Lower lobe of right lung (tissue), 2 donors: ENCODE measurements around the gene RNASE7. TPM values are rescaled to one million over a fixed set of nuclear protein-coding genes. Genes with fewer than 3 reads are reported as not detected.

ENCODE experiments used
- ATAC-seq, 2 donors: fragments of 200-7000 bp; cut with Tn5 transposase; one replicate each; pipeline ENCODE4 v1.9.1; 2020 to 2022; ENCODE audit warnings: mild to moderate bottlenecking in 2 of 2, moderate library complexity in 2 of 2
- DNase-seq: peaks from one replicate; pipeline ENCODE4 v3.0.0-alpha.2; 2020
- H3K27ac ChIP-seq: fragments of 200-600 bp; one replicate; pipeline ENCODE4 v1.8.0; 2022
- H3K27me3 ChIP-seq: fragments of 200-600 bp; one replicate; pipeline ENCODE4 v1.8.0; 2022; ENCODE audit warnings: low read depth
- H3K36me3 ChIP-seq: fragments of 200-600 bp; one replicate; pipeline ENCODE4 v1.8.0; 2022; ENCODE audit warnings: mild to moderate bottlenecking
- H3K4me1 ChIP-seq: fragments of 200-600 bp; one replicate; pipeline ENCODE4 v1.8.0; 2022
- H3K4me3 ChIP-seq: fragments of 200-600 bp; one replicate; pipeline ENCODE4 v1.8.0; 2022; ENCODE audit warnings: mild to moderate bottlenecking
- H3K9me3 ChIP-seq: fragments of 200-600 bp; one replicate; pipeline ENCODE4 v1.8.0; 2022
- CTCF ChIP-seq: fragments of 200-600 bp; IDR thresholded peaks from one replicate; pipeline ENCODE4 v1.8.0; 2022; ENCODE audit warnings: antibody characterized with exemption, mild to moderate bottlenecking
- intact Hi-C: fragments of 100-400 bp; cut with DNase I; formaldehyde crosslinking; loops from one replicate; pipeline ENCODE4 v1.11.0; 2022
- total RNA-seq: library from RNA; stranded (reverse); fragmentation: NEBNext Ultra II Directional; extraction: Animal tissue kit (Norgen Biotek cat#: 25700); gene quantifications from one replicate; pipeline ENCODE4 v1.2.1, GENCODE V29; 2021
- donor health status: DM: no; HTN: yes; CAD: no; lungs with severe emphysema.

Gene RNASE7
- total RNA-seq, 1 donor from 2014 or later = not detected

- H3K9me3 ChIP-seq = no peaks in the 10 kb centered on the region
- H3K27me3 ChIP-seq = no peaks in the 10 kb centered on the region
- intact Hi-C loops = no loop called here
- peaks cover 76% of the 10 kb centered on the region for H3K36me3 ChIP-seq
- H3K27ac ChIP-seq = no peak overlapping the region
- no peak for TF ChIP-seq CTCF
- DNase-seq = no peak
- ATAC-seq = no peak
- no peak overlapping the region for H3K4me3 ChIP-seq
- peaks cover 21% of the 10 kb centered on the region for H3K4me1 ChIP-seq
Observed at GRCh38 chr14:21075719-21076437, 33.7 kb downstream of the RNASE7 start.

- Histone ChIP-seq H3K4me3 (no peak overlapping the region), H3K27ac (no peak overlapping the region), H3K9me3 (no peaks in the 10 kb centered on the region), H3K4me1 (peaks cover 3% of the 10 kb centered on the region), H3K36me3 (peaks cover 94% of the 10 kb centered on the region), H3K27me3 (no peaks in the 10 kb centered on the region)
- DNase-seq (no peak), ATAC-seq (no peak)
- no peak for TF ChIP-seq CTCF
- intact Hi-C loops = no loop called here
Observed at GRCh38 chr14:21077672-21078071, 35.5 kb downstream of the RNASE7 start.

- Histone ChIP-seq H3K9me3 (no peaks in the 10 kb centered on the region), H3K27ac (no peak overlapping the region), H3K4me3 (no peak overlapping the region), H3K27me3 (no peaks in the 10 kb centered on the region), H3K36me3 (peaks cover 96% of the 10 kb centered on the region), H3K4me1 (no peaks in the 10 kb centered on the region)
- TF ChIP-seq CTCF = no peak
- intact Hi-C loops = no loop called here
- DNase-seq (no peak), ATAC-seq (no peak)
Observed at GRCh38 chr14:21078287-21078686, 36.1 kb downstream of the RNASE7 start.

- TF ChIP-seq CTCF = no peak
- Histone ChIP-seq H3K27me3 (no peaks in the 10 kb centered on the region), H3K4me1 (no peaks in the 10 kb centered on the region), H3K4me3 (no peak overlapping the region), H3K27ac (no peak overlapping the region), H3K9me3 (no peaks in the 10 kb centered on the region), H3K36me3 (peaks cover 98% of the 10 kb centered on the region)
- no peak for DNase-seq
- intact Hi-C loops = no loop called here
- no peak for ATAC-seq
Observed at GRCh38 chr14:21078726-21079125, 36.6 kb downstream of the RNASE7 start.

GRCh38 chr14:21081521-21082142 is 39.5 kb downstream of the RNASE7 start:
- peaks cover 88% of the 10 kb centered on the region for H3K36me3 ChIP-seq
- TF ChIP-seq CTCF = no peak
- H3K4me3 ChIP-seq = no peak overlapping the region
- no peak overlapping the region for H3K27ac ChIP-seq
- intact Hi-C loops = no loop called here
- H3K4me1 ChIP-seq = peaks cover 18% of the 10 kb centered on the region
- no peaks in the 10 kb centered on the region for H3K27me3 ChIP-seq
- DNase-seq (no peak), ATAC-seq (no peak)
- no peaks in the 10 kb centered on the region for H3K9me3 ChIP-seq
